HL-60 (cell line): ENCODE data around the gene CFLAR.
A peak's percentile ranks its signal among the peaks of the same experiment; 100 is the strongest.

ENCODE experiments used
- DNase-seq, 2 experiments: peaks; one replicate each; pipeline ENCODE4 v3.0.0-alpha.2; 2010 to 2020; ENCODE audit warnings: low read depth in 1 of 2, low spot score in 1 of 2
- H3K27ac ChIP-seq: fragments of 250-450 bp; sonication (Bioruptor Pico); replicated peaks from 2 replicates; pipeline ENCODE4 v1.5.1; 2020; ENCODE audit warnings: mild to moderate bottlenecking, moderate library complexity
- H3K27me3 ChIP-seq: fragments of 250-450 bp; sonication (Bioruptor Pico); 2 replicates; pipeline ENCODE4 v1.5.1; 2021; ENCODE audit warnings: mild to moderate bottlenecking, moderate library complexity; ENCODE audit not compliant: insufficient read depth, poor library complexity, severe bottlenecking
- H3K4me3 ChIP-seq: replicated peaks from 2 replicates; pipeline ENCODE4 v1.5.1; 2011; ENCODE audit warnings: mild to moderate bottlenecking, control low read depth, low read length; ENCODE audit not compliant: insufficient read depth
- GABPA ChIP-seq: IDR thresholded peaks from 2 replicates; pipeline ENCODE4 v1.6.1; 2012; ENCODE audit warnings: low read depth
- POLR2AphosphoS5 ChIP-seq: IDR thresholded peaks from 2 replicates; pipeline ENCODE4 v1.6.1; 2012; ENCODE audit warnings: low read depth
- SPI1 ChIP-seq: IDR thresholded peaks from 2 replicates; pipeline ENCODE4 v1.6.1; 2012; ENCODE audit warnings: low read depth, mild to moderate bottlenecking, borderline replicate concordance
- TF ChIP-seq, protein P1 (sequence below): IDR thresholded peaks from one replicate; pipeline ENCODE4 v1.5.1; 2011; ENCODE audit warnings: low read length, control low read depth, inconsistent platforms; ENCODE audit not compliant: insufficient read depth
- TF ChIP-seq, protein P2 (sequence below): IDR thresholded peaks from 2 replicates; pipeline ENCODE4 v1.6.1; 2012; ENCODE audit warnings: low read depth; ENCODE audit not compliant: insufficient replicate concordance

Gene CFLAR

DNA sequence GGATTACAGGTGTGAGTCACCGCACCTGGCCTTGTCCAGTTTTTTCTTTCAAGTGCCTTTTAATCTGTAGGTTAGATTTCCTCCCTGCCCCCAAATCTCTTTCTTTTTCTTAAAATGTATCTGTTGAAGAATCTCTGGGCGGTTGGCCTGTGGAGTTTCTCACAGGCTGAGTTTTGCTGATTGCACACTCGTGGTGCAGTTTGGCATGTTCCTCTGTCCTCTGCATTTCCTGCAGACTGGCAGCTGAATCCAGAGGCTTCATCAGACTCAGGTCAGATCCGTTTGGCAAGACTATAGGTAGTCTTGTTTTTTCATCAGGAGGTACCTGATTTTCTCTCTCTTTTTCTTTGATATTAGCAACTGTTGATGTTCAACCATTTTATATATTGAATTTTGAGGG is 72.5 kb downstream of the CFLAR start:
- TF ChIP-seq, protein P1, sequence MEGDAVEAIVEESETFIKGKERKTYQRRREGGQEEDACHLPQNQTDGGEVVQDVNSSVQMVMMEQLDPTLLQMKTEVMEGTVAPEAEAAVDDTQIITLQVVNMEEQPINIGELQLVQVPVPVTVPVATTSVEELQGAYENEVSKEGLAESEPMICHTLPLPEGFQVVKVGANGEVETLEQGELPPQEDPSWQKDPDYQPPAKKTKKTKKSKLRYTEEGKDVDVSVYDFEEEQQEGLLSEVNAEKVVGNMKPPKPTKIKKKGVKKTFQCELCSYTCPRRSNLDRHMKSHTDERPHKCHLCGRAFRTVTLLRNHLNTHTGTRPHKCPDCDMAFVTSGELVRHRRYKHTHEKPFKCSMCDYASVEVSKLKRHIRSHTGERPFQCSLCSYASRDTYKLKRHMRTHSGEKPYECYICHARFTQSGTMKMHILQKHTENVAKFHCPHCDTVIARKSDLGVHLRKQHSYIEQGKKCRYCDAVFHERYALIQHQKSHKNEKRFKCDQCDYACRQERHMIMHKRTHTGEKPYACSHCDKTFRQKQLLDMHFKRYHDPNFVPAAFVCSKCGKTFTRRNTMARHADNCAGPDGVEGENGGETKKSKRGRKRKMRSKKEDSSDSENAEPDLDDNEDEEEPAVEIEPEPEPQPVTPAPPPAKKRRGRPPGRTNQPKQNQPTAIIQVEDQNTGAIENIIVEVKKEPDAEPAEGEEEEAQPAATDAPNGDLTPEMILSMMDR, result no peak
- TF ChIP-seq POLR2AphosphoS5 (no peak), SPI1 (no peak), GABPA (no peak)
- TF ChIP-seq, protein P2, sequence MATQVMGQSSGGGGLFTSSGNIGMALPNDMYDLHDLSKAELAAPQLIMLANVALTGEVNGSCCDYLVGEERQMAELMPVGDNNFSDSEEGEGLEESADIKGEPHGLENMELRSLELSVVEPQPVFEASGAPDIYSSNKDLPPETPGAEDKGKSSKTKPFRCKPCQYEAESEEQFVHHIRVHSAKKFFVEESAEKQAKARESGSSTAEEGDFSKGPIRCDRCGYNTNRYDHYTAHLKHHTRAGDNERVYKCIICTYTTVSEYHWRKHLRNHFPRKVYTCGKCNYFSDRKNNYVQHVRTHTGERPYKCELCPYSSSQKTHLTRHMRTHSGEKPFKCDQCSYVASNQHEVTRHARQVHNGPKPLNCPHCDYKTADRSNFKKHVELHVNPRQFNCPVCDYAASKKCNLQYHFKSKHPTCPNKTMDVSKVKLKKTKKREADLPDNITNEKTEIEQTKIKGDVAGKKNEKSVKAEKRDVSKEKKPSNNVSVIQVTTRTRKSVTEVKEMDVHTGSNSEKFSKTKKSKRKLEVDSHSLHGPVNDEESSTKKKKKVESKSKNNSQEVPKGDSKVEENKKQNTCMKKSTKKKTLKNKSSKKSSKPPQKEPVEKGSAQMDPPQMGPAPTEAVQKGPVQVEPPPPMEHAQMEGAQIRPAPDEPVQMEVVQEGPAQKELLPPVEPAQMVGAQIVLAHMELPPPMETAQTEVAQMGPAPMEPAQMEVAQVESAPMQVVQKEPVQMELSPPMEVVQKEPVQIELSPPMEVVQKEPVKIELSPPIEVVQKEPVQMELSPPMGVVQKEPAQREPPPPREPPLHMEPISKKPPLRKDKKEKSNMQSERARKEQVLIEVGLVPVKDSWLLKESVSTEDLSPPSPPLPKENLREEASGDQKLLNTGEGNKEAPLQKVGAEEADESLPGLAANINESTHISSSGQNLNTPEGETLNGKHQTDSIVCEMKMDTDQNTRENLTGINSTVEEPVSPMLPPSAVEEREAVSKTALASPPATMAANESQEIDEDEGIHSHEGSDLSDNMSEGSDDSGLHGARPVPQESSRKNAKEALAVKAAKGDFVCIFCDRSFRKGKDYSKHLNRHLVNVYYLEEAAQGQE, result no peak
- Histone ChIP-seq H3K27me3 (no peaks in the 10 kb centered on the region), H3K27ac (no peak overlapping the region), H3K4me3 (no peak overlapping the region)
- no peak for DNase-seq

GRCh38 chr2:201191132-201191875 is 75.3 kb downstream of the CFLAR start:
- DNase-seq, result peak; percentile 56 to 79
- H3K27ac ChIP-seq, result peak overlapping the region; percentile 71
- no peaks in the 10 kb centered on the region for H3K27me3 ChIP-seq
- TF ChIP-seq, protein P2, result no peak
- TF ChIP-seq SPI1 (no peak), POLR2AphosphoS5 (peak; percentile 44; the same call in 1 of the 2 replicates)
- H3K4me3 ChIP-seq, result no peak overlapping the region

DNA sequence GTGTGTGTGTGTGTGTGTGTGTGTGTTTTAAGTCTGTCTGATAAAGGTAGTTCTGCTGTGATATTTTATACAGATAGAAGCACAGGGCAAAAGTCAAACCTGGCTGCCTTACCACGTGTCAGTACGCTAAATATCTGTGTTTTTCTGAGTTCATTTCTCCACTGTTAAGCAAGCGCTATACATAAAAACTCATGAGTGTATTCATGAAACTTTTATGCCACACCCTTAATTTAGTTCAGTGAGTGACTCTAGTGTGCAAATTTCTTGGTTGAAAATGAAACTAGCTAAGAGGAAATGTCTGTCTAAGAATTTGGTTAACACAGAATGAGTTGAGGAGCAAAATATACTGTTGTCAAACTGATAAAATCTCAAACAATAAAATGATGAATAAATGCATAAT is 78.1 kb downstream of the CFLAR start:
- Histone ChIP-seq H3K4me3 (no peak overlapping the region), H3K27ac (no peak overlapping the region), H3K27me3 (no peaks in the 10 kb centered on the region)
- no peak for DNase-seq
- TF ChIP-seq SPI1 (no peak), GABPA (no peak), POLR2AphosphoS5 (no peak)
- TF ChIP-seq, protein P1, result no peak
- TF ChIP-seq, protein P2, result no peak
